Activated T-helper 1 cell treated with Interleukin-2 at 50 U/mL for 16 hours (primary cell): ENCODE results near the gene RPS2.

Experiments used
- DNase-seq: peaks from one replicate; pipeline ENCODE4 v3.0.0-alpha.2; 2020; ENCODE audit warnings: low read depth

Gene RPS2

GRCh38 chr16:1918351-1919326 lies 46.0 kb downstream of the RPS2 start, which contains the start of gene HS3ST6:
TSS of gene HS3ST6 (minus strand) at chr16:1918415. CDS start at chr16:1918323, 92 bp downstream.
- no peak for DNase-seq

- no peak for DNase-seq
These were observed 46.8 kb downstream of the RPS2 start for GRCh38 chr16:1917665-1918350.

- no peak for DNase-seq
These were observed 47.5 kb downstream of the RPS2 start for GRCh38 chr16:1917056-1917664.

GRCh38 chr16:1916640-1916990 lies 48.0 kb downstream of the RPS2 start:
- no peak for DNase-seq

- no peak for DNase-seq
These were observed 48.6 kb downstream of the RPS2 start for GRCh38 chr16:1915732-1916639.

- DNase-seq = no peak
These were observed 49.6 kb downstream of the RPS2 start for GRCh38 chr16:1914988-1915387.

- no peak for DNase-seq
These were observed 50.5 kb downstream of the RPS2 start for GRCh38 chr16:1914084-1914608.

GRCh38 chr16:1913327-1914083 lies 51.1 kb downstream of the RPS2 start:
- DNase-seq = no peak

GRCh38 chr16:1912215-1912543 lies 52.4 kb downstream of the RPS2 start:
- no peak for DNase-seq
